Measurements from ENCODE around the gene PIK3R1. TPM values are rescaled to one million over a fixed set of nuclear protein-coding genes. Genes with fewer than 3 reads are reported as not detected.

The PIK3R1 gene
- total and polyA plus RNA-seq, 10 of the 15 experiments (the other 5 are each of a cell fraction or from before 2014, with no cell fraction given): 7.8 to 38.4 (median 15.7) TPM

- TF ChIP-seq ZNF217 (IDR thresholded peaks at IDR 0.05) (no peak), IRF4 (IDR thresholded peaks at IDR 0.05; ENCODE audit: low read depth, low read length) (no peak), SPI1 (IDR thresholded peaks at IDR 0.05; ENCODE audit: borderline replicate concordance, insufficient read depth, low read depth, low read length) (peak; percentile 48), RBBP5 (conservative IDR thresholded peaks at IDR 0.05) (no peak), TCF3 (IDR thresholded peaks at IDR 0.05; ENCODE audit: borderline replicate concordance, insufficient read depth, low read depth, low read length) (no peak)
- TF ChIP-seq, protein P1, sequence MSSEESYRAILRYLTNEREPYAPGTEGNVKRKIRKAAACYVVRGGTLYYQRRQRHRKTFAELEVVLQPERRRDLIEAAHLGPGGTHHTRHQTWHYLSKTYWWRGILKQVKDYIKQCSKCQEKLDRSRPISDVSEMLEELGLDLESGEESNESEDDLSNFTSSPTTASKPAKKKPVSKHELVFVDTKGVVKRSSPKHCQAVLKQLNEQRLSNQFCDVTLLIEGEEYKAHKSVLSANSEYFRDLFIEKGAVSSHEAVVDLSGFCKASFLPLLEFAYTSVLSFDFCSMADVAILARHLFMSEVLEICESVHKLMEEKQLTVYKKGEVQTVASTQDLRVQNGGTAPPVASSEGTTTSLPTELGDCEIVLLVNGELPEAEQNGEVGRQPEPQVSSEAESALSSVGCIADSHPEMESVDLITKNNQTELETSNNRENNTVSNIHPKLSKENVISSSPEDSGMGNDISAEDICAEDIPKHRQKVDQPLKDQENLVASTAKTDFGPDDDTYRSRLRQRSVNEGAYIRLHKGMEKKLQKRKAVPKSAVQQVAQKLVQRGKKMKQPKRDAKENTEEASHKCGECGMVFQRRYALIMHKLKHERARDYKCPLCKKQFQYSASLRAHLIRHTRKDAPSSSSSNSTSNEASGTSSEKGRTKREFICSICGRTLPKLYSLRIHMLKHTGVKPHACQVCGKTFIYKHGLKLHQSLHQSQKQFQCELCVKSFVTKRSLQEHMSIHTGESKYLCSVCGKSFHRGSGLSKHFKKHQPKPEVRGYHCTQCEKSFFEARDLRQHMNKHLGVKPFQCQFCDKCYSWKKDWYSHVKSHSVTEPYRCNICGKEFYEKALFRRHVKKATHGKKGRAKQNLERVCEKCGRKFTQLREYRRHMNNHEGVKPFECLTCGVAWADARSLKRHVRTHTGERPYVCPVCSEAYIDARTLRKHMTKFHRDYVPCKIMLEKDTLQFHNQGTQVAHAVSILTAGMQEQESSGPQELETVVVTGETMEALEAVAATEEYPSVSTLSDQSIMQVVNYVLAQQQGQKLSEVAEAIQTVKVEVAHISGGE (CRISPR knock-in tag; IDR thresholded peaks at IDR 0.05): no peak
- in situ Hi-C loops (cut with MboI): no loop called here
- intact Hi-C loops (cut with micrococcal nuclease; ENCODE audit: unreplicated experiment): no loop called here
- Histone ChIP-seq H2AFZ (ENCODE audit: control insufficient read depth, low read depth, low read length) (no peak overlapping the region), H3K9me3 (replicated peaks; ENCODE audit: control insufficient read depth, insufficient read depth, low read length) (no peaks in the 10 kb centered on the region), H4K20me1 (ENCODE audit: control insufficient read depth, insufficient read depth) (no peaks in the 10 kb centered on the region), H3K4me3 (no peak overlapping the region), H3K79me2 (ENCODE audit: control insufficient read depth, insufficient read depth, low read length) (no peaks in the 10 kb centered on the region), H3K27me3 (replicated peaks in 1 of 2; ENCODE audit: control insufficient read depth in 2 of 2, insufficient read depth in 2 of 2, low read length in 1 of 2) (no peaks in the 10 kb centered on the region), H3K4me2 (ENCODE audit: control insufficient read depth, insufficient read depth) (no peak overlapping the region), H3K9ac (ENCODE audit: control insufficient read depth, insufficient read depth, low read length) (no peak overlapping the region), H3K36me3 (ENCODE audit: control insufficient read depth in 2 of 2, insufficient read depth in 2 of 2, low read length in 1 of 2) (no peaks in the 10 kb centered on the region), H3K4me1 (ENCODE audit: control insufficient read depth, insufficient read depth, low read length) (peaks cover 11% of the 10 kb centered on the region), H3K27ac (ENCODE audit: control insufficient read depth, insufficient read depth) (no peak overlapping the region)
- BruUV-seq (replicated peaks): no TSS peak
- ATAC-seq (no peak), DNase-seq (ENCODE audit: low read depth, low spot score) (no peak), FAIRE-seq (no peak)
- ChIA-PET POLR2A (no interaction called here), CTCF (no interaction called here), SMC1A (ENCODE audit: uncharacterized antibody, unreplicated experiment) (interaction anchor here (0.7 to 1.9 kb wide), 5 partner anchors 15 to 256 kb away, joined by 3 to 6 read pairs (median 3); no protein-coding TSS in a partner anchor), RAD21 (ENCODE audit: unreplicated experiment) (interaction anchor here (0.6 kb wide), 1 partner anchor 687 kb away, joined by 4 read pairs; no protein-coding TSS in a partner anchor)
- 14% methylated on average over 3 of the region's 3 CpGs for WGBS (ENCODE audit: insufficient coverage, insufficient replicate concordance, low lambda C conversion rate, missing lambda C conversion rate)
These were observed 22.0 kb upstream of the PIK3R1 start for GRCh38 chr5:68193481-68194036.

Measured in GM12878 (cell line).